ENCODE results near the gene UVRAG.

The UVRAG gene

GRCh38 chr11:75783416-75784084 is 31.5 kb upstream of the UVRAG start:
- no peak for DNase-seq (ENCODE audit: extremely low read depth in 1 of 2, low read depth in 1 of 2)

- DNase-seq (ENCODE audit: extremely low read depth in 1 of 2, low read depth in 1 of 2) = no peak
Measured at GRCh38 chr11:75784085-75784478, 30.9 kb upstream of the UVRAG start.

- DNase-seq (ENCODE audit: extremely low read depth in 1 of 2, low read depth in 1 of 2) = no peak
Measured at GRCh38 chr11:75784506-75784905, 30.5 kb upstream of the UVRAG start.

- no peak for DNase-seq (ENCODE audit: extremely low read depth in 1 of 2, low read depth in 1 of 2)
Measured at GRCh38 chr11:75785187-75785586, 29.8 kb upstream of the UVRAG start.

- no peak for DNase-seq (ENCODE audit: extremely low read depth in 1 of 2, low read depth in 1 of 2)
Measured at GRCh38 chr11:75786101-75786736, 28.8 kb upstream of the UVRAG start.

GRCh38 chr11:75789521-75789920 is 25.5 kb upstream of the UVRAG start:
- DNase-seq (ENCODE audit: extremely low read depth in 1 of 2, low read depth in 1 of 2) = no peak

GRCh38 chr11:75790986-75791385 is 24.0 kb upstream of the UVRAG start:
- no peak for DNase-seq (ENCODE audit: extremely low read depth in 1 of 2, low read depth in 1 of 2)

- DNase-seq (ENCODE audit: extremely low read depth in 1 of 2, low read depth in 1 of 2) = no peak
Measured at GRCh38 chr11:75792127-75792731, 22.8 kb upstream of the UVRAG start.

GRCh38 chr11:75792997-75793800 is 21.8 kb upstream of the UVRAG start:
- no peak for DNase-seq (ENCODE audit: extremely low read depth in 1 of 2, low read depth in 1 of 2)

GRCh38 chr11:75793966-75794365 is 21.0 kb upstream of the UVRAG start:
- no peak for DNase-seq (ENCODE audit: extremely low read depth in 1 of 2, low read depth in 1 of 2)

GRCh38 chr11:75795276-75796090 is 19.5 kb upstream of the UVRAG start:
- no peak for DNase-seq (ENCODE audit: extremely low read depth in 1 of 2, low read depth in 1 of 2)

GRCh38 chr11:75796091-75796435 is 18.9 kb upstream of the UVRAG start:
- no peak for DNase-seq (ENCODE audit: extremely low read depth in 1 of 2, low read depth in 1 of 2)

GRCh38 chr11:75797116-75797515 is 17.9 kb upstream of the UVRAG start:
- no peak for DNase-seq (ENCODE audit: extremely low read depth in 1 of 2, low read depth in 1 of 2)

GRCh38 chr11:75797792-75798191 is 17.2 kb upstream of the UVRAG start:
- DNase-seq (ENCODE audit: extremely low read depth in 1 of 2, low read depth in 1 of 2) = no peak

GRCh38 chr11:75800136-75800675 is 14.8 kb upstream of the UVRAG start:
- DNase-seq (ENCODE audit: extremely low read depth in 1 of 2, low read depth in 1 of 2) = no peak

- DNase-seq (ENCODE audit: extremely low read depth in 1 of 2, low read depth in 1 of 2) = no peak
Measured at GRCh38 chr11:75800728-75801361, 14.2 kb upstream of the UVRAG start.

GRCh38 chr11:75801362-75802020 is 13.5 kb upstream of the UVRAG start:
- no peak for DNase-seq (ENCODE audit: extremely low read depth in 1 of 2, low read depth in 1 of 2)

- no peak for DNase-seq (ENCODE audit: extremely low read depth in 1 of 2, low read depth in 1 of 2)
Measured at GRCh38 chr11:75802021-75802912, 12.7 kb upstream of the UVRAG start.

All from activated CD8-positive, alpha-beta memory T cell treated with anti-CD3 and anti-CD28 coated beads for 1 hour (primary cell).